ENCODE results near the gene ABCB6.

ABCB6 gene

GRCh38 chr2:219245148-219245898 lies 26.6 kb upstream of the ABCB6 start, which contains the start of the genes GLB1L and STK16:
TSS of gene GLB1L (minus strand) at chr2:219245444. CDS start at chr2:219243573, 1,871 bp downstream.
TSS of gene STK16 (plus strand) at chr2:219245479. CDS start at chr2:219246000, 521 bp downstream.
- peak; percentile 81 for DNase-seq (ENCODE audit: low read depth, low spot score)

DNA sequence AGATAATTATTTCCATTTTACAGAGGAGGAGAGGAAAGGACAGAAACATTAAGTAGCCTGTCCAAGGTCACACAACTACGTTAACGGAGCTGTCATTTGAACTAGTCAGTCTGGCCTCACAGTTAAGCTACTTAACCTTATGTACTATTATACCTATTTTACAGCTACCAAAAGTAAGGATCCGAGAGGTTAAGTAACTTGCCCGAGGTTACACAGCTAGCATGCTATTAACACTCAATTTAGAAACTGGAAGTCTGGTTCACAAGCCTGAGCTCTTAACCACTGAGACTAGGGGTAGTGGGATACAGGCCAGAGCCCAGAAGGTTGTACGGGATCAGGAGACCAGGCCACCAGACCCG lies 26.0 kb upstream of the ABCB6 start:
- no peak for DNase-seq (ENCODE audit: low read depth, low spot score)

DNA sequence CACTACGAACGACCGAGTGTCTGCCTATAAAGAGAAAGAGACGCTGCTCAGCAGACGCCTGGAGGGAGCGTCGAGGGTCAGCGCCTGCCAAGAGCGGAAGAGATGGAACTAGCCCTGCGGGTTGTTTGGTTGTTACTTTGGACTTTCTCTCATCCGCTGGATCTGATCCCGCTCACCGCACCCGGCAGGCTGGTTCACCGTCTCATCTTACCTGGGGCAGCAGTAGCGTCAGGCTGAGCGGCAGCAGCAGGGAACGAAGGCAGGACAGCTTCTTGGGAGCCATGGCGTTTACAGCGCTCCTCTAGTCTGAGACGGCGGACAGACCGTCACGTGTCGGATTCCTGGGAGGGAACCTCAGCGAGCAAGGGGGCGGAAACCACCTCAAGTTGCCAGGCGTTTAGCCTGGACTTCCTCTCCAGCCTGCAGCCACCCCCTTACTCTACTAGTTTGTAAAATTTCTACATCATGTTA lies 24.6 kb upstream of the ABCB6 start:
- no peak for DNase-seq (ENCODE audit: low read depth, low spot score)

DNA sequence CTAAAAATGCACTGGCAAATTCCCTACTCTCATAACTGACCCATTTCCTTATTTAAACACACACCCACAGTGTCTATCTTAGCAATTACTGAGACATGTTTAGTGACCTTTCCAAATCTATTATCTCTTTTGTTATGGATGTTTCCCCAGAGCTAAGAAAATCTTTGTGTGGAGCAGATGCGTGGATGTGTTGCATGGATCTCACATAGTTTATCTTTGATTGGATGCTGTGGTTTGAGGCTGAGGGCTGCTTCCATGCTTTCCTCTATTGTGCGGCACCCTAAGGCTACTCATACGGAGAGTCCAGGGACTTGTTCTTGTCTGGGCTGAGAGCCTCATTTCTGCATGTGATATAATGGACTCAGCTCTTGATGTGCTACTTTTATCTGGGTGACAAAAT lies 15.6 kb upstream of the ABCB6 start:
- DNase-seq (ENCODE audit: low read depth, low spot score), result no peak

GRCh38 chr2:219230059-219230540 lies 11.3 kb upstream of the ABCB6 start:
- DNase-seq (ENCODE audit: low read depth, low spot score), result no peak

DNA sequence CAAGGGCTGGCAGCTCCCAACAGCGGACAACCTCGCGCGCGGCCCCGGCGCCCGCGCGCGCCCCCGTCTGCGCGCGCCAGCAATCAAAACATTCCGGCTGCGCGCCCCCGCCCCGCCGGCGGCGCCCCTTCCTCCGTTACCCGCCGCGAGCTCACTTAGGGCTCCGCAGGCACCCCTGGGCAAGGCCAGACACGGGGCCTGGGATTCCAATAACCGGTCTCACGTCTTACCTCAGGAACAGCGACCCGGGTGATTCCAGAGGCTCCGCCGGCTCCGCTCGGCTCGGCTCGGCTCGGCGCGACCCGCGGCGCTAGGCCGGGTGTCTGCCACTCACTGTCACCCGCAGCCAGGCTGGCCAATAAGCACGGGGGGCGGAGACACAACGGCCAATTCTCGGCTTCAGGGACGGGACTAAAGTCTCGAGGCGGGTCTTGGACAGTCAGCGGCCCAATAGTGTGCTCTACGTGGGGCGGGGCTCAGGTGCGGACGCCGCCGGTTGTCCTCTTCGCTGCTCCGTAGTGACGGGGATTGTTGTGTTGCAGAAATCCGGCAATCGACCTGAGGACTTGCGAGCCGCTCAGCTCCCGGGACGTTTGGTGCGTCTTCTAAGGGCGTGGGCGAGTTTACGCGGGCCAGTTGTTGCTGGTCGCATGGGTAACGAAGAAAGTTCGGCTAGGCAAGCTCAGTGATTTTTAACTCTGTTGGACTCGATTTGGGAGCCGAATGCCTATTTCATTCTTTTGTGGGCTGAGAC lies 10.7 kb upstream of the ABCB6 start, which contains the start of the genes ANKZF1 and ATG9A:
Gene ANKZF1, plus strand, starts transcription at position 502 of the 754 bp plus-strand sequence. CDS start 452 bp downstream, outside the sequence.
Gene ATG9A, minus strand, starts transcription at position 332 of the 754 bp plus-strand sequence. CDS start 1,612 bp downstream, outside the sequence.
- peak; percentile 94 for DNase-seq (ENCODE audit: low read depth, low spot score)

DNA sequence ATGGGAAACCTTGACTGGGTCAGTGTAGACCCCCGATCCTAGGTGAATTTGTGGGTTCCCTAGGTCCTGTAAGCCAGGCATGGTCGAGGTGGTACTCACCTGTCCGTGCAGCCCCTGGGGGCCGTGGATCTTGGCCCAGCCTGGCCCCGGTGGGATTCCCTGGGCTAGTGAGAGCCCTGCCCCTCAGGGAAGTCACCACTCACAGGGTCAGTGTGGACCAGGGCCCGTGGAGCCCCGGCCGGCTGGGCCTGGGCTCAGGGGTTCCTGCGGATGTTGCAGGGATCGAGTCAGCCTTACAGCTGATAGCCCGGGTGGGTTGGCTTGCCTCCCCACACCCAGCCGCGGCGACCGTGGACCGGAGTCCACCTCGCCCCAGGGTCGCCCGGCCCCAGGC lies 10.2 kb upstream of the ABCB6 start:
- no peak for DNase-seq (ENCODE audit: low read depth, low spot score)

DNA sequence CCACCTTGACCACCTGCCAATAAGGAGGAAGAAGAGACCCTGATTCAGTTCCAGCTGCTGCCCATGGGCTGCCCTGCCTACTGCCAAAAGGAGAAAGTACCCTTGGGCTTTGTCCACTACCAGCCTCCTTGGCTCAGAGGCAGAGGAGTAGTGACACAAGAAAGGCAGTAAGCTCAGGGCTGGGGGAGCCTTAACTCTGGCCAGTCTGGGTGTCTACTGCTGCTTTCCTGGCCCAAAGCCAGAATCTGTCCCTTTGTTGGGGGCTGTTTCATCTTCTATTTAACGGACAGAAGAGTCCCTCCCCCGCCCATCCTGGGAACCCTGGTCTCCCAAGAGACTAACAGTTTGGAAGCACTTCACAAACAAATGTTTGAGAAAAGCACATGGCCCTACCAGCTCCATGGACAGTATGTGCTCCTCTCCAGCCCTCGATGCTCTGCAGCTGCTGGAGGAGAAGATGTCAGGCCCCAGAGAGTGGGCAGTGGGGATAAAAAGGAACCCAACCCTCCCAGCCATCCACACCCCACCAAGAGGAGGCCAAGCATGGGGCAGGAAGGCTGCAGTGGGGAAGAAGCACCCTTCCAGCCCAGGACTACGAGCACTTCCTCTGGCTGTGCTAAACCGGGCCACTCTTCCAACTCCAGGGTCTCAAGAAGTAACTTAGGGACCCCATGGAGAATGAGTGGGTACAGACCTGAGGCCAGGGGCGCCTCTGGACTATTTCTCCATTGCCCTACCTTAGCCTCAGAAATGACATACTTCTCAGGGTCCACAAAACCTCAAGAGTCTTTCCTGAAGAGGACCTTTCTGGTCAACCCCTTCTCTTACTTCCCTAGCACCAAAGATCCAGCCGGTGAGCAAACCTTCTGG lies 9.5 kb upstream of the ABCB6 start:
- DNase-seq (ENCODE audit: low read depth, low spot score), result no peak

DNA sequence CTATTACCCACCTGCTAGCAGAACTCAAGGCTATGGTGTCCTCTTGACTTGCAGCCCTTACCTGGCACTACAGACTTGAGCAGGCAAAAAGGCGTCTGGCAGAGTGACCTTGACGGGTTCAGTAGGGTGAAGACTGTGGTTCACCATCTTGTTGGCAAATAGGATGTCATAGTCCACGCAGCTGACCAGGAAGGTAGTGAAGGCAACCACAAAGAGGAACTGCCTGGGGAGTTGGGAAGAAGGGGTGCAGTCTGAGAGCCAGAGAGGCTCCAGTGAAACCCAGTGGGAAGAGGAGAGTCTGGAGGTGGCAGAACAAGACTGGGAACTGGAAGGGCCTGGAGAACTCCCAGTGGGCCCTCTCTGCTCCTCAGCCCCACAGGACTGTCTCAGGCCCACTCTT lies 6.6 kb upstream of the ABCB6 start:
- DNase-seq (ENCODE audit: low read depth, low spot score), result no peak

DNA sequence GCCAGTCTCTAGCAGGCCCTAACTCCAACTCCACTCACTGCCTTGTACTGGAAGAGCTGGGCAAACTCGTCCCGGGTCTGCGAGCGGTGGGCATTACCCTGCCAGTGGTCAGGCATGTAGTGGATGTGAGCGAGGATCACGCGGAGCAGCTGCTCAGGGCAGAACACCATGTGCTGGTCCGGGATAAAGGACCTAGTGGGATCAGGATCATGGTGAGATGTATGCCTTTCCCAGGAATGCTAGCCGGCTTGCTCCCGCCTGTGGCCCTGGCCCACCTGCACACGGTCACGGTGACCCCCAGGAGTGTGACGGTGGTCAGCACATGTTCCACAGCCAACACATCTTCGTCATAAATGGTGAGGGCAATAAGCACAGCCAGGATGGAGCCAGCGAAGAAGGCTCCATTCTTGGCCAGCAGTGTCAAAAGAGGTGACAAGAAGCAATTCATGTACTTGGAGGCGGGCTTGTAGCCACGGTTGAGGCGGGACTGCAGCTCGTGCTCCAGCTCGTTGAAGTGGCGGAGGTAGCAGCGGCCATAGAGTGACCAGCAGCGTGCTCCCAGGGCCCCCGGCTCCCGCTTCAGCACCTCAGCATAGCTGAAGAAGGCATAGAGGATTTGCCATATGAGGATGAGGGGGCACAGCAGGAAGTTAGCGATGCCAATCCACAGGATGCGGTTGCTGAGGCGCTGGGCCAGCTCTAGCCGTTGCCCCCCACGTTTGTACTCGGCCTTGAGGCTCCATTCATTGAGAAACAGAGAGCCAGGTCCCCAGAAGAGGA lies 5.3 kb upstream of the ABCB6 start:
- no peak for DNase-seq (ENCODE audit: low read depth, low spot score)

DNA sequence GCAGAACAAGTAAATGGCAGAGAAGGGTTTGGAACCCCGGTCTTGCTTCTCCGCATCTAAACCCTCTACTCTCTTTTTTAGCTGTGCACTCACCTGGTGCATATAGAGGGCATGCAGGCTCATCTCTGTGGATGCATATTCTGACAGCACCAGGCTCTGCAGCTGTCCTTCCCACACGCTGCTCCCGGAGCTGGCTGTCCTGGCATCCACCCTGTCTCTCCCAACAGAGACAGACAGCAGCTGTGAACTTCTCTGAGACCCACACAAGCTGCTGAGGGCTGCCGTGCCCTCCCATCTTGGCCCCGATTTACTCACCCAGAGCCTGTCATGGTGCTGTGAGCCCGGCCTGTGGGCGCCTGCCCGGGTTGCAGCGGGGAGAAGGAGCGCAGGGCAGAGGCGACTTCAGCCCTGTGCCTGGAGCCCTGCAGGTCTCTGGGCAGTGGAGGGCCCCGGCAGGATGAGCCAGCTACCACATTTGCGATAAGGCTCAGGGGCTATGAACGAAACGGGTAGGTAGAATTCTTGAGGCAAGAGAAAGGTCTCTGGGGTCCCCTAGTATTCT lies 3.3 kb upstream of the ABCB6 start:
- no peak for DNase-seq (ENCODE audit: low read depth, low spot score)

- DNase-seq (ENCODE audit: low read depth, low spot score), result no peak
These were observed 2.1 kb upstream of the ABCB6 start for GRCh38 chr2:219220652-219221402.

- DNase-seq (ENCODE audit: low read depth, low spot score), result no peak
These were observed 1.2 kb upstream of the ABCB6 start for GRCh38 chr2:219219784-219220532.

- DNase-seq (ENCODE audit: low read depth, low spot score), result no peak
These were observed 484 bp downstream of the ABCB6 start for GRCh38 chr2:219218217-219218731.

GRCh38 chr2:219216535-219216915 lies 2.2 kb downstream of the ABCB6 start:
- no peak for DNase-seq (ENCODE audit: low read depth, low spot score)

DNA sequence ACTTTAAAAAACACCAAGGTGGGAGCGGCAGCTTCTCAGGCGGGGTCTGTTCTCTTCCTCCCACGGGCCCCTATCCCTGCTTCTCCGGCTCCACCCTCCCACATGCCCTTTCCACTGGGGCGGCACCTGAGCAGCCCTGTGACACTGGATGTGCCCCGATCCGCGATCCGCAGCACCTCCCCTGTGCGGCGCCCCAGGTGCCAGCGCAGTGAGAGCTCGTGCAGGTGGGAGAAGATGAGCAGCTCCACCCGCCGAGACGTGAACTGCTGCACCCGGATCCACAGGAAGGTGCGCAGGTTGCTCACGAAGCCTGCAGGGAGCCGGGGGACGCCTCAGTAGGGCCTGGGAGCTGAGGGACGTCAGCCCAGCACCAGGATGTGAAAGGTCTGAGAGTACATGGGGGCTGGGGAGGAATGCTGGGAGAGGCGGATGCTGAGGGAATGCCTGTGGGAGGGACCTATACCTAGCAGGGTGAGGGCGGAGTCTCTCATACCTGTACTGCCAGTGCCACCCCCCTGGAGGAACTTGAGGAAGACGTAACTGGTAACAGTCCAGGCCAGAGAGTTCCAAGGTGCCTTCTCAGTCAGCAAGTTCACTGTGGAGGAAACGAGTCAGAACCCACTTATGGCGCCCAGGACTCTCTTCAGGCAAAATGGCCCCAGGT lies 2.8 kb downstream of the ABCB6 start:
- no peak for DNase-seq (ENCODE audit: low read depth, low spot score)

GRCh38 chr2:219214786-219215185 lies 4.0 kb downstream of the ABCB6 start:
- no peak for DNase-seq (ENCODE audit: low read depth, low spot score)

- no peak for DNase-seq (ENCODE audit: low read depth, low spot score)
These were observed 4.6 kb downstream of the ABCB6 start for GRCh38 chr2:219214141-219214540.
